Tibial nerve (tissue), 3 donors: Measurements from ENCODE around the gene INS.

ENCODE experiments used
- CTCF ChIP-seq, 5 experiments: fragments of 200-600 bp in 3 of 5; fragments of 450-650 bp in 2 of 5; sonication (generic) in 3 of 5; IDR thresholded peaks; one replicate each; pipeline ENCODE4 v1.5.1; 2016 to 2019; ENCODE audit warnings: antibody characterized with exemption in 5 of 5, mild to moderate bottlenecking in 3 of 5, moderate library complexity in 2 of 5
- POLR2A ChIP-seq, 2 donors: fragments of 450-650 bp; IDR thresholded peaks; one replicate each; pipeline ENCODE4 v1.6.1; 2017; ENCODE audit warnings: antibody characterized with exemption in 2 of 2, mild to moderate bottlenecking in 2 of 2, moderate library complexity in 2 of 2

- no peak for TF ChIP-seq CTCF (IDR thresholded peaks at IDR 0.05)
- no peak for TF ChIP-seq POLR2A (IDR thresholded peaks at IDR 0.05)
These were observed 19.9 kb upstream of the INS start for GRCh38 chr11:2180789-2181370.
